BE2C (cell line): ENCODE measurements around the gene RAPGEF1.

ENCODE experiments used
- DNase-seq: peaks from one replicate; pipeline ENCODE4 v3.0.0-alpha.2; 2020
- H3K27me3 ChIP-seq: fragments of 250-450 bp; sonication (Bioruptor Pico); 2 replicates; pipeline ENCODE4 v1.5.1; 2020; ENCODE audit warnings: mild to moderate bottlenecking
- H3K36me3 ChIP-seq: fragments of 250-450 bp; sonication (Bioruptor Pico); 2 replicates; pipeline ENCODE4 v1.5.1; 2020; ENCODE audit warnings: mild to moderate bottlenecking
- H3K4me1 ChIP-seq: fragments of 250-450 bp; sonication (Bioruptor Pico); 2 replicates; pipeline ENCODE4 v1.5.1; 2020
- H3K4me3 ChIP-seq: 2 replicates; pipeline ENCODE4 v1.5.1; 2011; ENCODE audit warnings: low read depth, low read length
- H3K9me3 ChIP-seq: fragments of 250-450 bp; sonication (Bioruptor Pico); 2 replicates; pipeline ENCODE4 v1.5.1; 2020
- TF ChIP-seq, protein P1 (sequence below): IDR thresholded peaks from 2 replicates; pipeline ENCODE4 v1.5.1; 2012; ENCODE audit warnings: mild to moderate bottlenecking, low read depth, low read length

Gene RAPGEF1

DNA sequence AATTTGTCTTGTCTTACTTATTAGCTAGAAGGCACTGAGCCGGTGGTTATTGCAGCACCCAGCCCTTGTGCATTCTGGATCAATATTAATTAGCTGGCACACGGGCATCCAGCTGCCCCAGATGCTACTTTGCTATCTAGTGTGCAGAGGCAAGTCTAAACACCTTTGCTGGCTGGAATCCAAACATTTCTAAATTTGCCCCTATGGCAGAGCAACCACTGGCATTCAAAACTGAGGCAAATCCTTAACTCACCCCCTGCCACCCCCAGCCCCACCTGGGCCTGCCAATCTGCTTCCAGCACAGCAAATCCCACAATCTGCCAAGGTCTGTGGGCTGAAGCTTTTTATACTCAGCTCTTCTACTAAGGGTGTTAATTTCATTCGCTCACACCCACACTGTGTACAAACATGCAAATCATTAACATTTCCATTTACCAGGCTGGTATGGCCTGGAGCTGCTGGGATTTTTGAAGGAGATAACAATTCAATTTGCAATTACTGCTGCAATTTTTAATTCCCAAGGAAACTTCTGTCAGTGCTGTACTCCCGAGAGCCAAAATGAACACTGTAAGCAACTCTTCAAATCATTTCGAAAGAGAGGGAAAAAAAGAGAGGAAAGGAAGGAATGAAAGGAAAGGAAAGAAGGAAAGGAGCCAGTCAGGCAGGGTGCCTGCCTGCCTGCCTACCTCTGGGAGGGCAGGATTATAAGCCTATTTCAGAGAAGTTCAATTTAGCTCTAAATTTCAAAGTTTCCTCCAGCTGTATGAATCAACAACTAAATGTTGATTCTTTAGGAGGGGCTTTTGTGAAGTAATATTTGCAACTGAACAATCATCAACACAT, 35.5 kb downstream of the RAPGEF1 start:
- TF ChIP-seq, protein P1, sequence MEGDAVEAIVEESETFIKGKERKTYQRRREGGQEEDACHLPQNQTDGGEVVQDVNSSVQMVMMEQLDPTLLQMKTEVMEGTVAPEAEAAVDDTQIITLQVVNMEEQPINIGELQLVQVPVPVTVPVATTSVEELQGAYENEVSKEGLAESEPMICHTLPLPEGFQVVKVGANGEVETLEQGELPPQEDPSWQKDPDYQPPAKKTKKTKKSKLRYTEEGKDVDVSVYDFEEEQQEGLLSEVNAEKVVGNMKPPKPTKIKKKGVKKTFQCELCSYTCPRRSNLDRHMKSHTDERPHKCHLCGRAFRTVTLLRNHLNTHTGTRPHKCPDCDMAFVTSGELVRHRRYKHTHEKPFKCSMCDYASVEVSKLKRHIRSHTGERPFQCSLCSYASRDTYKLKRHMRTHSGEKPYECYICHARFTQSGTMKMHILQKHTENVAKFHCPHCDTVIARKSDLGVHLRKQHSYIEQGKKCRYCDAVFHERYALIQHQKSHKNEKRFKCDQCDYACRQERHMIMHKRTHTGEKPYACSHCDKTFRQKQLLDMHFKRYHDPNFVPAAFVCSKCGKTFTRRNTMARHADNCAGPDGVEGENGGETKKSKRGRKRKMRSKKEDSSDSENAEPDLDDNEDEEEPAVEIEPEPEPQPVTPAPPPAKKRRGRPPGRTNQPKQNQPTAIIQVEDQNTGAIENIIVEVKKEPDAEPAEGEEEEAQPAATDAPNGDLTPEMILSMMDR, result no peak
- Histone ChIP-seq H3K4me1 (peaks cover 33% of the 10 kb centered on the region), H3K36me3 (no peaks in the 10 kb centered on the region; the same call in 1 of the 2 replicates), H3K27me3 (no peaks in the 10 kb centered on the region), H3K4me3 (no peak overlapping the region), H3K9me3 (no peaks in the 10 kb centered on the region)
- DNase-seq, result peak; percentile 29

- H3K9me3 ChIP-seq, result no peaks in the 10 kb centered on the region
- TF ChIP-seq, protein P1, result no peak
- peaks cover 33% of the 10 kb centered on the region for H3K4me1 ChIP-seq
- no peaks in the 10 kb centered on the region for H3K27me3 ChIP-seq
- no peak overlapping the region for H3K4me3 ChIP-seq
- no peaks in the 10 kb centered on the region for H3K36me3 ChIP-seq
- DNase-seq, result no peak
These were observed 36.2 kb downstream of the RAPGEF1 start for GRCh38 chr9:131703697-131704096.

DNA sequence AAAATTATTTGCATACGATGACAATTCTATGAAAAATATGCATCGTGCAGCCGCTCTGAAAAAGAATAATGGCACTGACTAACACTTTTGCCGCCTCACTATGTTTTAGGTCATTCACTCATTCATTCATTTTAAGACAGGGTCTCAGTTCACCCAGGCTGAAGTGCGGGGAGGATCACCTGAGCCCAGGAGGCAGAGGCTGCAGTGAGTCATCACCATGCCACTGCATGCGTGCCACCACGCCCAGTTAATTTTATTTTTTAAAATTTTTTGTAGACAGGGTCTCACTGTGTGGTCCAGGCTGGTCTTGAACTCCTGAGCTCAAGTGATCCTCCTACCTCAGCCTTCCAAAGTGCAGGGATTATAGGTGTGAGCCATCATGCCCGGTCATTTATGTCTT, 37.0 kb downstream of the RAPGEF1 start:
- TF ChIP-seq, protein P1, result no peak
- no peaks in the 10 kb centered on the region for H3K27me3 ChIP-seq
- H3K4me3 ChIP-seq, result no peak overlapping the region
- no peak for DNase-seq
- H3K4me1 ChIP-seq, result peaks cover 31% of the 10 kb centered on the region
- no peaks in the 10 kb centered on the region for H3K36me3 ChIP-seq
- no peaks in the 10 kb centered on the region for H3K9me3 ChIP-seq

GRCh38 chr9:131701789-131702337, 38.0 kb downstream of the RAPGEF1 start:
- H3K4me3 ChIP-seq, result no peak overlapping the region
- no peak for DNase-seq
- H3K36me3 ChIP-seq, result no peaks in the 10 kb centered on the region
- no peaks in the 10 kb centered on the region for H3K27me3 ChIP-seq
- TF ChIP-seq, protein P1, result no peak
- H3K4me1 ChIP-seq, result peaks cover 30% of the 10 kb centered on the region
- no peaks in the 10 kb centered on the region for H3K9me3 ChIP-seq

DNA sequence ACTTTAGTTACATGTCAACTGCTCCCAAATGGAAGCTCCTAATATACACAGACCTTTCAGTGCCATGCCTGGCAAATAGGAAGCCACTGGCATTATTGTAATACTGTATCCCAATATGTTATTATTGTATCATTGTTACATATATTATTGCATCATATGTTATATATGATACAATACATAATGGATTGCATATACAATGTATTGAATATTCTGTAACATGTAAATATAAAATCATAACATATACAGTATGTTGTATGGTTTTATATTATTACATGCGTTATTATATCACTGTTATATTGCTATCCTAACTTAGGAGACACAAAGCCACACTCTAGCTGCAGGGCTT, 38.5 kb downstream of the RAPGEF1 start:
- no peaks in the 10 kb centered on the region for H3K9me3 ChIP-seq
- no peak overlapping the region for H3K4me3 ChIP-seq
- DNase-seq, result no peak
- TF ChIP-seq, protein P1, result no peak
- no peaks in the 10 kb centered on the region for H3K36me3 ChIP-seq
- H3K4me1 ChIP-seq, result peaks cover 30% of the 10 kb centered on the region
- no peaks in the 10 kb centered on the region for H3K27me3 ChIP-seq

DNA sequence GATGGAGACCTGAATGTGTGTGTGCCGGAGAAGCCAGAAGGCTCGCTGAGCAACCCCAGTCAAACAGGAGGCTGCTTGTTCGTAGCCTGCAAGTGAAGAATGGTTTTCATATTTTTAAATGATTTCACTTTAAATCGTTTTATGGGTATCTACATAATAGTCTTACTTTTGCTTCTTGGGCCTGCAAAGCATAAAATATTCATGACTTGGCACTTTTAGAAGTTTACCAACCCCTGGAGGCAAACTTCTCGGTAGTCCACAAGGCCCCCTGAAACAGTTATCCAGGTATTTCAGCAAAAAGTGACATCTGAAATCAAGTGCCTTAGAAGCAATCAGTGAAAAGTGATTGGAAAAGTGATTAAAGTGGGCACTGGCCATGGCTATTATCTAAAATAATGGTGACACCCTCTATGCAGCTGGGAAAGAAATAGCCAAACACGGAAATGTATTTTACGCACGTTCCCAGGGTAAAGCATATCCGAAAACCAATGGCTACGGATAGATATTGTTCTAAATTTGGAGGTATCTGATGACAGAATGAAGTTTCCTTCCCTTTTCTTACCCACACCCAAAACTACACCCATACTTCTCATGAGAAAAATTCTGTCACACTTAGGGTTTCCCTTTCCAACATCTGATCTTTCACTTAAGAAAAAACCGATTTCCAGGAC, 39.0 kb downstream of the RAPGEF1 start:
- no peaks in the 10 kb centered on the region for H3K9me3 ChIP-seq
- peaks cover 25% of the 10 kb centered on the region for H3K4me1 ChIP-seq
- DNase-seq, result no peak
- TF ChIP-seq, protein P1, result no peak
- no peak overlapping the region for H3K4me3 ChIP-seq
- H3K36me3 ChIP-seq, result no peaks in the 10 kb centered on the region
- H3K27me3 ChIP-seq, result no peaks in the 10 kb centered on the region
